Breast epithelium (tissue), 3 donors: Measurements from ENCODE around the gene AGRN.

Experiments used
- CTCF ChIP-seq, 3 donors: fragments of 450-650 bp; IDR thresholded peaks; one replicate each; pipeline ENCODE4 v1.5.1; 2016 to 2017; ENCODE audit warnings: antibody characterized with exemption in 3 of 3, mild to moderate bottlenecking in 3 of 3, moderate library complexity in 3 of 3
- POLR2A ChIP-seq: fragments of 450-650 bp; IDR thresholded peaks from one replicate; pipeline ENCODE4 v1.6.1; 2016; ENCODE audit warnings: antibody characterized with exemption, mild to moderate bottlenecking, moderate library complexity
- POLR2AphosphoS5 ChIP-seq, 3 donors: sonication (generic); formaldehyde crosslinking; IDR thresholded peaks; one replicate each; pipeline ENCODE4 v1.6.1; 2017; ENCODE audit warnings: antibody characterized with exemption in 3 of 3

DNA sequence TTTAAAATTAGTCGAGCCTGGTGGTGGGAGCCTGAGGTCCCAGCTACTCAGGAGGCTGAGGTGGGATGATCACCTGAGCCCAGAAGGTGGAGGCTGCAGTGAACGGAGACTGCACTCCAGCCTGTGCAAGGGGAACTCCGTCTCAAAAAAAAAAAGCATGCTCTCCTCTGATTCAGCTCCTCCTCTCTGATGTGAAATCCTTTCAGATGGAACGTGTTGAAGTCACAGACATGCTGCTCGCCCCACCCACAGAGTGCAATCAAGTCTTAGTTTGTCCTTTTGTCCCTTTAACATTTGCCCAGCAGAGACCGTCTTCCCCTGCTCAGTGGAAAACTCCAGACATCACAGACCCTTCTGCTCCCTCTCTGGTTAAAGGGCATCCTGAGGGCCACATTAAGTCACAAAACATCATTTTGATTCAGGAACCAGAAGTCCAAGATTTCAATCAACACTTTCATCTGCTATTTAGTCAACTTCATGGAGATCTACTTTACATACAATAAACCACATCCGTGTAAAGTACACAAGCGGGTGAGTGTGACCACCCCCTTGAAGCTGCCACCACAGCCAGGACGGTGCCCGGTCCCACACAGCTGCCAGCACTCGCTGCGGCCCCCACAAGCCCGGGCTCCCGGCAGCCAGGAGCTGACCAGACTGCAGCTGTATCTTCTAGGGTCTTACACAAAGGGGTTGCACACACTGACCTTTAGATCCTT lies 73.1 kb downstream of the AGRN start:
- TF ChIP-seq CTCF (IDR thresholded peaks at IDR 0.05) (no peak), POLR2A (no peak), POLR2AphosphoS5 (IDR thresholded peaks at IDR 0.05) (no peak)
